ENCODE data around the gene XRCC5.

DNA sequence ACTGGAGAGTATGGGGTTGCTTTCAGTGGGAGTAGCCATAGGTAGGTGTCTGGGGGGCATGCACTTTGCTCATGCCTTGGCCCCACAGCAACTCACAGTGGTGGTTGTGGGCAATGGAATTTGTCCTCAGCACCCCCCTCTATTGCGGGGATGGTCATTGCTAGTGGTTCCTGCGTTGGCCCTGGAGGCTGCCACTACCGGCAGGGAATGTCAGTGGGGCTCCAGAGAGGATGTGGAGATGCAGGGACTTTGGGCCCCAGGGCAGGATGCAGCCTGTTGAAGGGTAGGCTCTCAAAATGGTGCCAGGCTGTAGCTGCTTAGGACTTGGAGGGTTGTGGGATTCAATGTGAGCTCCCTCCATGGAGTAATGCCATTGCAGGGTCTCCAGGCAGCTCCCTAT lies 125.0 kb downstream of the XRCC5 start:
- TF ChIP-seq, protein P1, sequence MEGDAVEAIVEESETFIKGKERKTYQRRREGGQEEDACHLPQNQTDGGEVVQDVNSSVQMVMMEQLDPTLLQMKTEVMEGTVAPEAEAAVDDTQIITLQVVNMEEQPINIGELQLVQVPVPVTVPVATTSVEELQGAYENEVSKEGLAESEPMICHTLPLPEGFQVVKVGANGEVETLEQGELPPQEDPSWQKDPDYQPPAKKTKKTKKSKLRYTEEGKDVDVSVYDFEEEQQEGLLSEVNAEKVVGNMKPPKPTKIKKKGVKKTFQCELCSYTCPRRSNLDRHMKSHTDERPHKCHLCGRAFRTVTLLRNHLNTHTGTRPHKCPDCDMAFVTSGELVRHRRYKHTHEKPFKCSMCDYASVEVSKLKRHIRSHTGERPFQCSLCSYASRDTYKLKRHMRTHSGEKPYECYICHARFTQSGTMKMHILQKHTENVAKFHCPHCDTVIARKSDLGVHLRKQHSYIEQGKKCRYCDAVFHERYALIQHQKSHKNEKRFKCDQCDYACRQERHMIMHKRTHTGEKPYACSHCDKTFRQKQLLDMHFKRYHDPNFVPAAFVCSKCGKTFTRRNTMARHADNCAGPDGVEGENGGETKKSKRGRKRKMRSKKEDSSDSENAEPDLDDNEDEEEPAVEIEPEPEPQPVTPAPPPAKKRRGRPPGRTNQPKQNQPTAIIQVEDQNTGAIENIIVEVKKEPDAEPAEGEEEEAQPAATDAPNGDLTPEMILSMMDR (optimal IDR thresholded peaks at IDR 0.05 in 1 of 3, IDR thresholded peaks at IDR 0.05 in 1 of 3, conservative IDR thresholded peaks at IDR 0.05 in 1 of 3; ENCODE audit: extremely low read depth in 1 of 3, insufficient read depth in 2 of 3, low read length in 3 of 3), result no peak
- no peak for TF ChIP-seq EZH2 (IDR thresholded peaks at IDR 0.05; ENCODE audit: low read length)
